Effector CD4-positive, alpha-beta T cell (primary cell): ENCODE data around the gene MX1.

Source experiments
- DNase-seq: peaks from one replicate; pipeline ENCODE4 v3.0.0-alpha.2; 2020
- total RNA-seq: gene quantifications from one replicate; lab custom pipeline; 2026; lab: John Stamatoyannopoulos, UW

Gene MX1
- total RNA-seq: 156 reads per million, percentile 89 among the genes with 10 or more reads in this experiment

DNA sequence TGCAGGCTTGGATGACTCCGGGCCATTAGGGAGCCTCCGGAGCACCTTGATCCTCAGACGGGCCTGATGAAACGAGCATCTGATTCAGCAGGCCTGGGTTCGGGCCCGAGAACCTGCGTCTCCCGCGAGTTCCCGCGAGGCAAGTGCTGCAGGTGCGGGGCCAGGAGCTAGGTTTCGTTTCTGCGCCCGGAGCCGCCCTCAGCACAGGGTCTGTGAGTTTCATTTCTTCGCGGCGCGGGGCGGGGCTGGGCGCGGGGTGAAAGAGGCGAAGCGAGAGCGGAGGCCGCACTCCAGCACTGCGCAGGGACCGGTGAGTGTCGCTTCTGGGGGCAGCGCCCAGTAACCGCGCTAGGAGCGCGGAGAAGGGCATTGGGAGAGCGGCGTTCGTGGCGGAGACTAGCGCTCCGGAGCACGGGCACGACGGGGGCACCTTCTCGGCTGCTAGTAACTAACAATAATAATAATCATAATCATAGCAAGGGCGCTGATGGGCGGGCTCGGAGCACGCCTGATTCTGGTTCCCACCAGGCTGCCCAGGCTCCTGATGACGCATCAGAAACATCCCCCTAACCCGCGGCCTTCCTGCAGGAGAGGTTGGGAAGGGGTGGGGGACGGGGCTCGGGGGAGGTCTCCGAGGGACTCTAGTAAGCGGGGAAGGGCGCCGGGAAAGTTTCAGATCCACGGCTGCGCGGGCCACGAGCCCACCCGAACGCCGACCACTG, at the start of gene MX1:
Gene MX1, plus strand, starts transcription at position 286 of the 722 bp plus-strand sequence. CDS start 5,832 bp downstream, outside the sequence.
- DNase-seq: peak; percentile 79

DNA sequence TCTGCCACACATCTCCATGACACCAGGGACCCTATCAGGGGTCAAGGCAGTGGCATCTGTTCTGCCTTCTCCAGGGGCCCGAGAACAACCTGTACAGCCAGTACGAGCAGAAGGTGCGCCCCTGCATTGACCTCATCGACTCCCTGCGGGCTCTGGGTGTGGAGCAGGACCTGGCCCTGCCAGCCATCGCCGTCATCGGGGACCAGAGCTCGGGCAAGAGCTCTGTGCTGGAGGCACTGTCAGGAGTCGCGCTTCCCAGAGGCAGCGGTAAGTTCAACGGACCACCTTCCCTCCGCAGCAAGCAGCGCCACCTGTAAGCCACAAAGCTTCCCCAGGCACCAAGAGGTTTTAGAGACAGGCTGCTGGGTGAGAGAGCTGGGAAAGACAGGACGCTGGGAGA, 48.3 kb upstream of the MX1 start:
- DNase-seq: no peak

GRCh38 chr21:41378849-41379248, 47.2 kb upstream of the MX1 start:
- DNase-seq: no peak

GRCh38 chr21:41379901-41380300, 46.1 kb upstream of the MX1 start:
- DNase-seq: no peak

GRCh38 chr21:41381731-41382130, 44.3 kb upstream of the MX1 start:
- DNase-seq: no peak

DNA sequence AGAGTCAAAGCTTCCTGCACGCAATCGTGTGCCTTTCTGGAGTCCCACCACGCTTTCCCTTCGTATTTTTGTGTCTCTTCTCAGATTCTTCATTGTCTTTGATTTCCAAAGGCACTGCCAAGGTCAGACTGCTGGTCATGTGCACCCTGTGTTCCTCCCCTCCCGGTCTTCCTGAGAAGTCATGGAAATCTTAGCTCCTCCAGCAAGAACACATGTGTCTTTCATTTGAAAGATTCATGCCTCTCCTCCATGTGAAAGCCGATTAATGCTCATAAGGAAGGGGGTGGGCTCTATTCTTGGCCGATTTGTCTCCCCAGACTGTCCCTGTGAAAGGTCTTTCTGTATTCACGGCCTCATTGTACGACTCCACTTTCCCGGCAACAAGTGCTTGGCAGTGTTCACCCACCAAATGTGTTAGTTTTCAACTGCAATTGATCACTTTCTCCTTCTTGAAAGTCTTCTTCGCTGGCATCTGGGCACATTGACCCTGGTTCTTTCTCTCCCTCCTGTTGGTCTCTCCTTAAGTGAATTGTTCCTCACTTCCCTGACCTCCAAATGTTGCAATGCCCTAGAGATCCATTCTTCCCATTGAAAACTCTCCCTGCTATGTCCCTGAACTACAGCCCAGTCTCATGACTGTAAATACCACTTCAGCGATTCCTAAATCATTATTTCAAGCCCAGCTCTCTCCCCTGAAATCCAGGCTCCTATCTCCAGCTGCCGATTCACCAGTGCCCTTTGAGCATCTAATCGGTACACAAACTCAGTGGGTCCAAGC, 38.8 kb upstream of the MX1 start:
- DNase-seq: no peak

DNA sequence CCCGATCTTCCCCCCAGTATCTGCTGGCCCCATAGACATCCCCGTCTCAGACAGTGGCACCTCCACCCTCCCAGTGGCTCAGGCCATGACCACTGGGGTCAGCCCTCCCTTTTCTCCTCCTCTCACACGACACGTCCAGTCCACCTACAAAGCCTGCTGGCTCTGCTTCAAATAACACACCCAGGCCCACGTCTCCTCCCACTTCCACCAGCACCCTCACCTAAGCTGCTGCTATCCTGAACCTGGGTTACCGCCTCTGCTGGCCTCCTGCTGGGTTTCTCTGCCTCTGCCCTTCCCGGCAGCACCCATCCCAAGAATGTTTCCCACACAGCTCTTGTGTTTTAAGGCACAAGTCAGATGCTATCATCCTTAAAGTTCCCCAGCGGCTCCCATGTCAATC, 38.2 kb upstream of the MX1 start:
- no peak for DNase-seq

- DNase-seq: no peak
These were observed 37.8 kb upstream of the MX1 start for GRCh38 chr21:41388259-41388658.

DNA sequence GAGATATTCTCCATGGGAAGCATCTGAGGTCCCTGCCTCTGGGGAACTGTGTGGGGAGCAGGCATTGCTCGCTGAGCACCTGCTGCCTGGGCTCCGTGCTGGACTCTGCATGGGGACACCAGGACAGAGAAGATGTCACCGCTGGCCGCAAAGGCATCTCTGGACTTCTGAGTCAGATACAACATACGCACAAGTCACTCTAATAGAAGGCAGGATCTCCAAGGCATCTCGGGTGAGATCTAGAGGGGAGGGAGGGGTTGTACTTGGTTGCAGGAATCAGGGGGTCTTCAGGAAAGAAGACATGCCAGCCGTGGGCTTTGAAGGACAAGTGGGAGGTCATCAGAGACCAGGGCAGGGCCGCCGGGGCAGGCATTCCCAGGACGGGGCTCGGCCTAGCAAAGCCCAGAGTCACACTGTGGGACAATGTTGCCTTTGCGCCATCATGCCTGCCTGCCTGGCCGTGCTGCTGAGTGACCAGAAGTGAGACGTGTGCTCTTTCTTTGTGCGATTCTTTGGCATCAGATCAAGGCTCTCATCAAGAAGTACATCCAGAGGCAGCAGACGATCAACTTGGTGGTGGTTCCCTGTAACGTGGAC, 35.9 kb upstream of the MX1 start:
- DNase-seq: no peak

DNA sequence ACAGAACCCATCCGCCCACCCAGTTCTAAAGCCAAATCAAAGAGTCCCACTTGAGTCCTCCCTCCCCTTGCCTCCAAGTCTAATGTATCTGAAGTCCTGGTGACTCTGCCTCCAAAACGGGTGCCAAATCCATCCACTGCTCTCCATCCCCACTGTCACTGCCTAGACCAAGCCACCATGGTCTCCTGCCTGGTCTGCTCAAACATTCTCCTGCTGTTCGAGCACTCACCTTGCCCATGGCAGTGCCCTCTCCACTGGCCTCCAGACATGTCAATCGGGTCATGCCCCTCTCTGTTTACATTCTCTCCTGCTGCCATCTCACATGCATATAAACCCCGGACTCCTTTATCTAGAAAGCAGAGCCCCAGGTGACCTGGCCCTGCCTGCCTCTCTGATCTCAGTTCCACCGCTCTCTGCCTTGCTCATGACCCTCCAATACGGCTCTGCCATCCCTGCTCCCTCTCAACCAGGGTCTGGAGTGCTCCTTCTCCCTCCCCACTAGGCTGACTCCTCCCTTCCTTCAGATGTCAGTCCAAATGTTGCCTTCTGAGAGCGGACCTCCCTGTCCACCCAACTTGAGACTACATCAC, 32.1 kb upstream of the MX1 start:
- DNase-seq: no peak

GRCh38 chr21:41396558-41397075, 29.4 kb upstream of the MX1 start:
- DNase-seq: no peak

GRCh38 chr21:41397471-41397891, 28.6 kb upstream of the MX1 start:
- DNase-seq: no peak

- no peak for DNase-seq
These were observed 27.8 kb upstream of the MX1 start for GRCh38 chr21:41398251-41398650.

DNA sequence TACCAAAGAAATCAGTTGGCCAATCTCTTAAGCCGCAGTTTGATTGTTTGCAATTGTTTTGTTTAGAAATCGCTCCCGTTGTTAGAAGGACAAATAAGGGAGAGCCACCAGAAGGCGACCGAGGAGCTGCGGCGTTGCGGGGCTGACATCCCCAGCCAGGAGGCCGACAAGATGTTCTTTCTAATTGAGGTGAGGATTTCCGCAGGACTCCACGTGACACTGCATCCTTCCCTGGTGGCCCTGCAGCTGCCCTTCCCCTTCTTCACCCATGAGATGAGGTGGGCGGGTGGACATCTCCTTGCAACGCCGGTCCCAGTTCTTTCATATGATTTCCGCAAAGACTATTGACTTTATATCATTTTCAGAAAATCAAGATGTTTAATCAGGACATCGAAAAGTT, 27.2 kb upstream of the MX1 start:
- DNase-seq: no peak

GRCh38 chr21:41399246-41399800, 26.7 kb upstream of the MX1 start:
- DNase-seq: no peak

DNA sequence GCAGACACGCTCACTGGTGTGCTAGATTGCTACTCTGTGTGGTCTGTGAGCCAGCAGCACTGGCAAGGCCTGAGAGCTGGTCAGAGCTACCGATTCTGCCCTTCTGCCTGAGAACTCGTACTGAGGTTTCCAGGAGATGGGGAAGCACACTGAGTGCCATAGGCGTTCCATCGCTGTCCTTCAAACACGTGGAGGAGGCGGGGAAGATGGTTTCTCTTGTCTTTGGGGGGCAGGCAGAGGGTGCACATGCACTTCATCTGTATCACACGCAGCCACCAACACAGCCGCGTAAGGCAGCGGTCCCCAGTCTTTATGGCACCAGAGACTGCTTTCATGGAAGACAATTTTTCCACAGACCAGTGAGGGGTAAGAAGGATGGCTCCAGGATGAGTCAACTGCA, 23.8 kb upstream of the MX1 start:
- no peak for DNase-seq

DNA sequence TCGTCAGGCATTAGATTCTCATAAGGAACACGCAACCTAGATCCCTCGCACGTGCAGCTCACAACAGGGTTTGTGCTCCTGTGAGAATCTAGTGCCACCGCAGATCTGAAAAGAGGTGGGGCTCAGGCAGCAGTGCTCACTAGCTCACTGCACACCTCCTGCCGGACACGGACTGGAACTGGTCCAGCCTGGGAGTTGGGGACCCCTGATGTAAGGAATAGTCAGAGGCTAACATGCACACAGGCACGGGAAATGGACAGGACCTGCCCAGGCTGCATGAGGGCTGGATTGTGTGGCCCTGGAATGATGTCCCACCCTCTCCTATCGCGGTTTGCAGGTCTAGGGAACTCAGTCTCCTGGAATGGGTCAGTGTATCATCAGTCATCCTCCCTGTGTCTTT, 23.2 kb upstream of the MX1 start:
- DNase-seq: no peak

DNA sequence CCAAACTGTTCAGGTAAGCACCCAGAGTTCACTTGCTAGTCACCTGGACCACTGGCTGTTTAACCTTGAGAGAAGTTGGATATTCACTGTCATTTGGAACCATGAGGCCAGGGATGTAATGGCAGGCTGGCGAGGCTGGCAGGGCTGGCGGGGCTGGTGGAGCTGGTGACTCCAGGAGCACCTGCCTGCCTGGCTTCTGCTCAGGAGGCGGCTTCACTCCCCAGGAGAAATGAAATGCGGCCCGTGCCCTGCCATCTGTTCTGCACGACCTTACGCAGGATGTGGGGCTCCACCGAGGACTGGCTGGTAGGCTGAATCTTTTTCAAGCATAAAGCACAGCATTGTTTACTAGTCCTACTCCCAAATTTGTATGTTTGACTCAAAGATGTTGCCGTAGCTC, 22.7 kb upstream of the MX1 start:
- DNase-seq: no peak

GRCh38 chr21:41403966-41404365, 22.1 kb upstream of the MX1 start:
- no peak for DNase-seq

GRCh38 chr21:41405321-41405720, 20.7 kb upstream of the MX1 start:
- no peak for DNase-seq

DNA sequence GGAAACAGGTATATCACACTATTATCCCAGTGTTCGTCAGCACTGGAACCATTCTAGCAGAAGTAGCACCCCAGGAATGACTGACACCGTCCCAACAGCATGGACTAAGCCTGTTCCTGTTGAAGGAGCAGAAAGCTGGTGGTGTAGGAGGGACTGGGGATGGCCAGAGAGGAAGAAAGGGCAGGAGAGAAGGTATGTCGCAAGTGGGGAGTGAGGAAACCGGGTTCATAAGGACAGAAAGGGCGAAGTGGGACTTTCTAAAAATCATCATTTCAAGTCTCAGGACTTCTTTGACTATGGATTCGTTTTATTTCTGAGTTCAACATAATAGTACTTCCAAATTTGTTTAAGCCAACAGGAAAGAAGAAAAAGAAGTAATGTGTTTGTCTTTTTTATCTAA, 19.7 kb upstream of the MX1 start:
- no peak for DNase-seq

DNA sequence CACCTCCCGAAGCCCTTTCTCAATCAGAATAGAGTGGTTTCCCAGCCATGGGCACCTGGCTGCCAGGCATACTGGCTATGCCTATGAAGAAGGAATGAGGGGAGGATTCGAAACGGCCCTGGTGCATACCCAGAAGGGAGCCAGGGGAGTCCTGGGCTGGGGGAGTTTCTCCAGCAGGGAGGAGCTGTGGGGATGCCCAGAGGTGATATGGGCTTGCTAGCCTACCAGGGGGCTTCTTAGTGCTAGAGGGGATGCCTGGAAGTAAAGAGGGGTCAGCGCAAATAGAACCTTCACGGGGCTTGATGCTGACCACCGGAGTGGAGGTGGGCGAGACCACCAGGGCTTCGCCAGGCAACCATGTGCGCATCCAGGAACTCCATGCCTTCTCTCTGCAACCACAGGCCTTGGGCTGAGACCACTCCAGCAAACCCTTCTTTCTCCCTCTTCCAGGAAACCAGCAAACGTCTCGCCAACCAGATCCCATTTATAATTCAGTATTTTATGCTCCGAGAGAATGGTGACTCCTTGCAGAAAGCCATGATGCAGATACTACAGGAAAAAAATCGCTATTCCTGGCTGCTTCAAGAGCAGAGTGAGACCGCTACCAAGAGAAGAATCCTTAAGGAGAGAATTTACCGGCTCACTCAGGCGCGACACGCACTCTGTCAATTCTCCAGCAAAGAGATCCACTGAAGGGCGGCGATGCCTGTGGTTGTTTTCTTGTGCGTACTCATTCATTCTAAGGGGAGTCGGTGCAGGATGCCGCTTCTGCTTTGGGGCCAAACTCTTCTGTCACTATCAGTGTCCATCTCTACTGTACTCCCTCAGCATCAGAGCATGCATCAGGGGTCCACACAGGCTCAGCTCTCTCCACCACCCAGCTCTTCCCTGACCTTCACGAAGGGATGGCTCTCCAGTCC, 18.2 kb upstream of the MX1 start:
- DNase-seq: no peak
